ENCODE measurements around the gene CLMN.

Gene CLMN

DNA sequence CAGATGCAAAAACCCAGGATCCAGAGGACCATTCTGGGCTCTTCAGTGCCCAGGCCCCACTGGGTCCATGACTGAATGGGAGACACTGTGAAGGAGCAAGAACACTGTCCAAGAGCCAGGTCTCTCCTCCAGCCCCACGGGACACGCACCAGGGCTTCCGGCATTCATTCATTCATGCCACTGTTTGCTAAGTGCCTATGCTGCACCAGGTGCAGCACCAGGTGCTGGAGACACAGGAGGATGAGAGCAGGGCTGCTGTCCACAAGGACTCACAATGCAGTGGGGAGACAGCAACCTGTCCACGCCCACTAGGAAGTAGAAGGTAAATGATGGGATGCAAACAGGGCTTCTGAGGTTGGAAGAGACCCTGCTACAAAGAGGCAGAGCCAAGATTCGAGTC lies 20.4 kb downstream of the CLMN start:
- DNase-seq (ENCODE audit: low read depth), result no peak
- H3K4me3 ChIP-seq (ENCODE audit: low read length), result no peak overlapping the region
- TF ChIP-seq, protein P1, sequence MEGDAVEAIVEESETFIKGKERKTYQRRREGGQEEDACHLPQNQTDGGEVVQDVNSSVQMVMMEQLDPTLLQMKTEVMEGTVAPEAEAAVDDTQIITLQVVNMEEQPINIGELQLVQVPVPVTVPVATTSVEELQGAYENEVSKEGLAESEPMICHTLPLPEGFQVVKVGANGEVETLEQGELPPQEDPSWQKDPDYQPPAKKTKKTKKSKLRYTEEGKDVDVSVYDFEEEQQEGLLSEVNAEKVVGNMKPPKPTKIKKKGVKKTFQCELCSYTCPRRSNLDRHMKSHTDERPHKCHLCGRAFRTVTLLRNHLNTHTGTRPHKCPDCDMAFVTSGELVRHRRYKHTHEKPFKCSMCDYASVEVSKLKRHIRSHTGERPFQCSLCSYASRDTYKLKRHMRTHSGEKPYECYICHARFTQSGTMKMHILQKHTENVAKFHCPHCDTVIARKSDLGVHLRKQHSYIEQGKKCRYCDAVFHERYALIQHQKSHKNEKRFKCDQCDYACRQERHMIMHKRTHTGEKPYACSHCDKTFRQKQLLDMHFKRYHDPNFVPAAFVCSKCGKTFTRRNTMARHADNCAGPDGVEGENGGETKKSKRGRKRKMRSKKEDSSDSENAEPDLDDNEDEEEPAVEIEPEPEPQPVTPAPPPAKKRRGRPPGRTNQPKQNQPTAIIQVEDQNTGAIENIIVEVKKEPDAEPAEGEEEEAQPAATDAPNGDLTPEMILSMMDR (conservative IDR thresholded peaks at IDR 0.05; ENCODE audit: low read depth, low read length), result no peak

DNA sequence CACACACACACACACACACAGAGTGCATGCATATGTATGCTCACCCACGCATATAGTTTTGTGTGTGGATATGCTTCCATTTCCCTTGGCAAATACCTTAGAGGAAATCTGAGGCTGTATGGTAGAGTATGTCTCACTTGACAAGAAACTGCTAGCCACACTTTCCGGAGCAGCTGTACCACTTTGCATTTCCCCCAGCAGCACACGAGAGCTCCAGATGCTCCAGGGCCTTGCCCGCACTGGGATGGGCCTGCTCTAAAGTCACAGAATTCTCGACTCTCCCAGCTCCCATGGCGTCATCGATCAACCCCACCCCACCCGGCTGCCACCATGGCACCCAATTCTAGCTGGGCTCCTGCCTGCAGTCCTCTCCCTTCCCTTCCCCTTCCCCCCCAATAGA lies 21.9 kb downstream of the CLMN start:
- TF ChIP-seq, protein P1 (conservative IDR thresholded peaks at IDR 0.05; ENCODE audit: low read depth, low read length), result no peak
- no peak for DNase-seq (ENCODE audit: low read depth)
- no peak overlapping the region for H3K4me3 ChIP-seq (ENCODE audit: low read length)

DNA sequence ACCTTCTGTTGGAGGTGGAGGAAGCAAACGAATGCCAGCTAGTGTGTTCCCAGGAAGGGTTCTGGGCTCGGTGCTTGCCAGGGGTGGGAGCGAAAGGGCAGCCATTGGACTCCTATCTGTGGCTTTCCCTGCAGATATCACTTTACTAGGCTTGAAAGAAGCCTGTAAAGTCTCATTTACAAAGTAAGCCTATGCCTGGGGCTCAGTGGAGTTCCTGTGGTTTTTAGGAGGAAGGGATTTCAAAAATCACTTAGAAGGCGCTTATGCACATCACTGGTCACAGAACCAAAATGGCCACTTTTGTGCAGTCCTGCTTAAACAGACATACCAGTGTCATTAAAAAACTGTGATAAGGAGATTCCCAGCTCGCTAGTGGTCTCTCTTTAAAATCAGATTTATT lies 22.7 kb downstream of the CLMN start:
- DNase-seq (ENCODE audit: low read depth), result no peak
- no peak overlapping the region for H3K4me3 ChIP-seq (ENCODE audit: low read length)

DNA sequence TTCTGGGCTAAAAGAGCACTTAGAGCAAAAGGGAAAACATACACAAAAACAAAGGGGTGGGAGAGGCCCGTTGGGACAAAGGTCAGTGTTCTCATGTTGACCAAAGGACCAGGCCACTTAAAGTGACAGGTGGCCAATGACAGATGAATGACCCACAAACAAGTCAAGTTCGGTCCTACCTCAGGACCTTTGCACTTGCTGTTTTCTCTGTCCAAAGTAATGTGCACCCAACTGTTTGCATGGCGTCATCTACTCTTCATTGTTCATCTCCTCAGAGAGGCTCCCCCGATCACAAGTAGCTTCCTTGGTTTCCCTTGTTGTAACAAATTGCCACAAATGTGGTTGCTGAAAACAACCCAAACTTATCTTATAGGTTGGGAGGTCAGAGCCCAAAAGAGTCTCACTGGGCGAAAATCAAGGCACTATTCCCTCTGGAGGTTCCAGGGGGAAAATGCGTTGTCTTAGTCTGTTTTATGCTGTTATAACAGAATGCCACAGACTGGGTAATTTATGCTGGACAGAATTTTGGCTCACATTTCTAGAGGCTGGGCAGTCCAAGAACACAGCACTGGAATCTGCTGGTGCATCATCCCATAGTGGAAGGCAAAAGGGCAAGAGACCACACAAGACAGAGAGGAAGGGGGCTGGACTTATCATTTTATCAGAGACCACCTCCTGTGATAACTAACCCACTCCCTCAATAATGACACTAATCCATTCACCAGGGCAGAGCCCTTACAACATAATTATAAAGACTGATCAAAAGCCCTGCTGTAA lies 23.9 kb downstream of the CLMN start:
- DNase-seq (ENCODE audit: low read depth), result no peak
- TF ChIP-seq, protein P1 (conservative IDR thresholded peaks at IDR 0.05; ENCODE audit: low read depth, low read length), result no peak
- no peak overlapping the region for H3K4me3 ChIP-seq (ENCODE audit: low read length)

More for the DNA sequence above, 22.7 kb downstream of the CLMN start:
- TF ChIP-seq, protein P1 (conservative IDR thresholded peaks at IDR 0.05; ENCODE audit: low read depth, low read length), result no peak

DNA sequence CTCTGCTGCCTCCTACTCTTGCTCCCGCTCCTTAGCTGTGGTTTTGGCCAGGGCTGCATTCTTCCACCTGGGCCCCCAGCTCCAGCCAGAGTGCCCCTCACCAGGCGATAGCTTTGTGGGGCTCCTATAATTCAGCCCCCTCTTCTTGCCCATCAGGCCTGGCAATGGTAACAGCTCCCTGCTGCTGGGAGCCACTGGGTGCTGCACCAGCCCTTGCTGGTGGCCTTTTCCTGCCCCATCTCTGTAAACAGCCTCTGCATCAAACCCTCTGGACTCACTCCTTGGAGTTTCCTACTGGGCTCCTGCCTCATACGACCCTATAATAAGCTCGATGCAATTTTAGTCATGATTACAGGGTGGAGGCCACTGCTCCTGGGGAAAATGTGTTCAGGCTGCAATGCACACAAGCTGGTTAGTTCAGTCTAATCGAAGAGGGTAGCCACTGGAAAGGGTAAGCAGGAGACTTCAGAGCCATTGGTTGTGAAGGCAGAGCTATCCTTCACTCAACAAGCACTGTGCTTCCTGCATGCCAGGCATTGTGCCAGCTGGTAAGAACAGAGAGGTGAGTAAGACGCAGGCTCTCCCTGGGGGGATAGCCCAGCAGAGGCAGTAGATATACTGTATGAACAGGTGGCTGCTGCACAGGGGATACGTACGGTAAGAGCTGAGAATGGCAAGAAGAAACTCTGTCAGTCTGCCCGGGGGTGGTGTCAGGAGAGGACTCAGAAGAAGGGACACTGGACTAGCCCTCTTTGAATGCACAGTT lies 24.7 kb downstream of the CLMN start:
- DNase-seq (ENCODE audit: low read depth), result no peak
- TF ChIP-seq, protein P1 (conservative IDR thresholded peaks at IDR 0.05; ENCODE audit: low read depth, low read length), result no peak
- H3K4me3 ChIP-seq (ENCODE audit: low read length), result no peak overlapping the region

DNA sequence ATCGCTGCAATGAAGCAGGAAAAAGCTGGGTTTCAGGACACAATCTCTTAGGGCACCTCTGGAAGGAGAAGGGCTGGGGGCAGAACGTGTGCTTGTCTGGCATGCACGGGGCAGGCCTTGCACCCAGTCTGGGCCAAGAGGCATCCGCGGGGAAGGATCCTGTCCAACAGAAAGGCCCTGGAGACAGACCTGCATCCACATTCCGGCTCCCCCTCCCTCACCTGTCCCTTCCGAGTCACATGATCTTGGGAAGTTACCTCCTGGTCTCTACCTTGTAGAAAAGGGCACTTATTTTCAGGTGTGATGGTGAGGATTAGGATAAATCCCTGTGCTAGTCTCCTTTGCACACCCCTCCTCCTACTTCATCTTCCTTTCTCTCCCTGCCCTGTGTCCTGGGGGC lies 25.4 kb downstream of the CLMN start:
- DNase-seq (ENCODE audit: low read depth), result no peak
- TF ChIP-seq, protein P1 (conservative IDR thresholded peaks at IDR 0.05; ENCODE audit: low read depth, low read length), result no peak

More for the DNA sequence above, 25.4 kb downstream of the CLMN start:
- no peak overlapping the region for H3K4me3 ChIP-seq (ENCODE audit: low read length)
